ENCODE data around the gene HTD2. TPM values are rescaled to one million over a fixed set of nuclear protein-coding genes. Genes with fewer than 3 reads are reported as not detected.
"Not testable (repeated sequence)": the region's sequence is repeated elsewhere in the genome, so short reads cannot be mapped to it uniquely, and the experiment has no call there.

The HTD2 gene
- polyA plus RNA-seq, 12 donors: 5.4 to 500 (median 12.4) TPM

- no peak for DNase-seq
Measured at GRCh38 chr3:58329922-58330413, 23.6 kb downstream of the HTD2 start.

GRCh38 chr3:58331593-58332152 lies 25.4 kb downstream of the HTD2 start:
- no peak for DNase-seq

GRCh38 chr3:58332575-58333188 lies 26.4 kb downstream of the HTD2 start, which contains the start of gene PXK:
Gene PXK (plus strand): TSS chr3:58332892. CDS start chr3:58332989, 97 bp downstream.
- DNase-seq: peak; percentile 67

GRCh38 chr3:58333206-58334012 lies 27.1 kb downstream of the HTD2 start:
- no peak for DNase-seq

GRCh38 chr3:58334013-58334321 lies 27.6 kb downstream of the HTD2 start:
- no peak for DNase-seq

GRCh38 chr3:58334506-58334884 lies 28.2 kb downstream of the HTD2 start:
- no peak for DNase-seq

- DNase-seq: no peak
Measured at GRCh38 chr3:58335652-58335947, 29.3 kb downstream of the HTD2 start.

GRCh38 chr3:58336135-58336882 lies 30.0 kb downstream of the HTD2 start:
- no peak for DNase-seq

- DNase-seq: no peak
Measured at GRCh38 chr3:58337190-58337589, 30.9 kb downstream of the HTD2 start.

GRCh38 chr3:58339146-58339545 lies 32.8 kb downstream of the HTD2 start:
- DNase-seq: not testable (repeated sequence)

- DNase-seq: no peak
Measured at GRCh38 chr3:58340594-58341244, 34.4 kb downstream of the HTD2 start.

- no peak for DNase-seq
Measured at GRCh38 chr3:58341376-58341775, 35.1 kb downstream of the HTD2 start.

GRCh38 chr3:58342676-58343075 lies 36.4 kb downstream of the HTD2 start:
- no peak for DNase-seq

GRCh38 chr3:58345457-58345856 lies 39.1 kb downstream of the HTD2 start:
- no peak for DNase-seq

- DNase-seq: no peak
Measured at GRCh38 chr3:58346368-58346767, 40.0 kb downstream of the HTD2 start.

- DNase-seq: no peak
Measured at GRCh38 chr3:58347984-58348383, 41.7 kb downstream of the HTD2 start.

- no peak for DNase-seq
Measured at GRCh38 chr3:58349792-58350626, 43.7 kb downstream of the HTD2 start.

- DNase-seq: no peak
Measured at GRCh38 chr3:58350627-58351013, 44.3 kb downstream of the HTD2 start.

GRCh38 chr3:58351920-58352319 lies 45.6 kb downstream of the HTD2 start:
- DNase-seq: no peak

- DNase-seq: no peak
Measured at GRCh38 chr3:58352626-58353025, 46.3 kb downstream of the HTD2 start.
